A673 (cell line): Measurements from ENCODE around the gene ERBB2. TPM values are rescaled to one million over a fixed set of nuclear protein-coding genes. Genes with fewer than 3 reads are reported as not detected.

Experiments used
- BruUV-seq: library from RNA; stranded (reverse); fragments of 400-500 nt; replicated peaks from 2 replicates; lab custom pipeline; 2021; lab: Mats Ljungman, UMichigan
- CTCF ChIA-PET: fragments of 300-600 bp; sonication (Branson Sonifier 250); formaldehyde crosslinking; loops from one replicate; lab custom pipeline; 2022; ENCODE audit warnings: antibody characterized with exemption; lab: Charles Lee
- POLR2A ChIA-PET: fragments of 300-600 bp; sonication (Branson Sonifier 250); formaldehyde crosslinking; loops from one replicate; lab custom pipeline; 2022; ENCODE audit warnings: antibody characterized with exemption; ENCODE audit not compliant: low non-redundant PET; lab: Charles Lee
- DNase-seq: peaks from one replicate; pipeline ENCODE4 v3.0.0-alpha.2; 2015; ENCODE audit warnings: low spot score
- H3K27ac ChIP-seq: fragments of 200-600 bp; sonication (generic); 2 replicates; pipeline ENCODE4 v1.5.1; 2016; ENCODE audit warnings: mixed run types, low read depth, mild to moderate bottlenecking, mixed read lengths, antibody characterized with exemption, low read length; ENCODE audit not compliant: poor library complexity, severe bottlenecking
- H3K27me3 ChIP-seq: fragments of 200-600 bp; sonication (generic); replicated peaks from 2 replicates; pipeline ENCODE4 v1.6.1; 2017; ENCODE audit warnings: mixed run types, low read depth, mild to moderate bottlenecking, mixed read lengths, antibody characterized with exemption, low read length; ENCODE audit not compliant: insufficient read depth, poor library complexity
- H3K36me3 ChIP-seq: fragments of 200-600 bp; sonication (generic); 2 replicates; pipeline ENCODE4 v1.6.1; 2016; ENCODE audit warnings: mixed run types, mild to moderate bottlenecking, mixed read lengths, antibody characterized with exemption, low read length; ENCODE audit not compliant: insufficient read depth, poor library complexity, severe bottlenecking
- H3K4me1 ChIP-seq: fragments of 200-600 bp; sonication (generic); 2 replicates; pipeline ENCODE4 v1.6.1; 2017; ENCODE audit warnings: mixed run types, mild to moderate bottlenecking, mixed read lengths, antibody characterized with exemption, low read length; ENCODE audit not compliant: insufficient read depth, poor library complexity, severe bottlenecking
- H3K4me3 ChIP-seq: fragments of 200-600 bp; sonication (generic); 2 replicates; pipeline ENCODE4 v1.5.1; 2016; ENCODE audit warnings: low read depth, mixed run types, mild to moderate bottlenecking, mixed read lengths, low read length; ENCODE audit not compliant: poor library complexity, severe bottlenecking
- H3K9me3 ChIP-seq: fragments of 200-600 bp; sonication (generic); 2 replicates; pipeline ENCODE4 v1.6.1; 2016; ENCODE audit warnings: mixed run types, low read depth, mild to moderate bottlenecking, mixed read lengths, antibody characterized with exemption, low read length; ENCODE audit not compliant: poor library complexity, severe bottlenecking
- CTCF ChIP-seq: fragments of 300-800, 200-600 bp; sonication (generic); conservative IDR thresholded peaks from 2 replicates; pipeline ENCODE4 v1.5.1; 2017; ENCODE audit warnings: low read depth, mild to moderate bottlenecking, antibody characterized with exemption, low read length, moderate library complexity, mixed read lengths
- EZH2 ChIP-seq: fragments of 200-600 bp; sonication (generic); IDR thresholded peaks from 2 replicates; pipeline ENCODE4 v1.6.1; 2017; ENCODE audit warnings: borderline replicate concordance, low read depth, mild to moderate bottlenecking, mixed read lengths, antibody characterized with exemption, low read length; ENCODE audit not compliant: poor library complexity, severe bottlenecking
- intact Hi-C: fragments of 100-400 bp; cut with micrococcal nuclease; formaldehyde crosslinking; loops from one replicate; pipeline ENCODE4 v1.10.0; 2022; ENCODE audit not compliant: unreplicated experiment
- total RNA-seq: library from RNA; stranded (reverse); gene quantifications from 2 replicates; pipeline ENCODE4 v1.2.3, GENCODE V29; 2021

ERBB2 gene
- total RNA-seq, 1 experiment from 2014 or later: 11.1 TPM

GRCh38 chr17:39660397-39661385 lies 39.2 kb upstream of the ERBB2 start:
- TF ChIP-seq EZH2: no peak
- TF ChIP-seq CTCF: no peak
- CTCF ChIA-PET: no interaction called here
- Histone ChIP-seq H3K9me3 (no peaks in the 10 kb centered on the region), H3K27ac (no peak overlapping the region), H3K36me3 (no peaks in the 10 kb centered on the region), H3K27me3 (no peaks in the 10 kb centered on the region), H3K4me3 (no peak overlapping the region), H3K4me1 (no peaks in the 10 kb centered on the region)
- BruUV-seq: no TSS peak
- POLR2A ChIA-PET: no interaction called here
- DNase-seq: no peak
- intact Hi-C loops: no loop called here

- Histone ChIP-seq H3K4me1 (no peaks in the 10 kb centered on the region), H3K27ac (no peak overlapping the region), H3K9me3 (no peaks in the 10 kb centered on the region), H3K4me3 (no peak overlapping the region), H3K27me3 (no peaks in the 10 kb centered on the region), H3K36me3 (no peaks in the 10 kb centered on the region)
- DNase-seq: no peak
- no TSS peak for BruUV-seq
- ChIA-PET CTCF (no interaction called here), POLR2A (no interaction called here)
- TF ChIP-seq CTCF (no peak), EZH2 (no peak)
- intact Hi-C loops: no loop called here
These were observed 37.9 kb upstream of the ERBB2 start for GRCh38 chr17:39661744-39662541.

- ChIA-PET CTCF (no interaction called here), POLR2A (no interaction called here)
- no peaks in the 10 kb centered on the region for H3K36me3 ChIP-seq
- no peak overlapping the region for H3K4me3 ChIP-seq
- no peak for TF ChIP-seq CTCF
- TF ChIP-seq EZH2: no peak
- no peaks in the 10 kb centered on the region for H3K4me1 ChIP-seq
- intact Hi-C loops: no loop called here
- H3K27ac ChIP-seq: no peak overlapping the region
- no peak for DNase-seq
- H3K9me3 ChIP-seq: no peaks in the 10 kb centered on the region
- no TSS peak for BruUV-seq
- no peaks in the 10 kb centered on the region for H3K27me3 ChIP-seq
These were observed 37.1 kb upstream of the ERBB2 start for GRCh38 chr17:39662551-39663339.
